ENCODE measurements around the gene TNFRSF1B.

The TNFRSF1B gene

GRCh38 chr1:12157366-12158231, 9.2 kb upstream of the TNFRSF1B start:
- no peak overlapping the region for H3K4me3 Mint-ChIP-seq
- intact Hi-C loops (cut with micrococcal nuclease), result no loop called here
- peaks cover 73% of the 10 kb centered on the region for H3K4me1 Mint-ChIP-seq (ENCODE audit: low read depth)

GRCh38 chr1:12158357-12159092, 8.3 kb upstream of the TNFRSF1B start:
- Mint-ChIP-seq H3K4me3 (no peak overlapping the region), H3K27me3 (no peaks in the 10 kb centered on the region), H3K9me3 (no peaks in the 10 kb centered on the region), H3K27ac (peak overlapping the region; percentile 76), H3K36me3 (ENCODE audit: low read depth) (no peaks in the 10 kb centered on the region), H3K4me1 (ENCODE audit: low read depth) (peaks cover 73% of the 10 kb centered on the region)
- intact Hi-C loops (cut with micrococcal nuclease), result no loop called here

More at GRCh38 chr1:12157366-12158231, 9.2 kb upstream of the TNFRSF1B start:
- H3K9me3 Mint-ChIP-seq, result no peaks in the 10 kb centered on the region
- H3K27me3 Mint-ChIP-seq, result no peaks in the 10 kb centered on the region
- no peaks in the 10 kb centered on the region for H3K36me3 Mint-ChIP-seq (ENCODE audit: low read depth)
- peak overlapping the region; percentile 76 for H3K27ac Mint-ChIP-seq

- Mint-ChIP-seq H3K27ac (peak overlapping the region; percentile 93), H3K4me3 (no peak overlapping the region), H3K36me3 (ENCODE audit: low read depth) (no peaks in the 10 kb centered on the region), H3K4me1 (ENCODE audit: low read depth) (peaks cover 81% of the 10 kb centered on the region), H3K27me3 (no peaks in the 10 kb centered on the region), H3K9me3 (no peaks in the 10 kb centered on the region)
- intact Hi-C loops (cut with micrococcal nuclease), result no loop called here
Measured at GRCh38 chr1:12159816-12160215, 7.0 kb upstream of the TNFRSF1B start.

GRCh38 chr1:12161324-12161661, 5.5 kb upstream of the TNFRSF1B start:
- H3K4me1 Mint-ChIP-seq (ENCODE audit: low read depth), result peaks cover 87% of the 10 kb centered on the region
- no peaks in the 10 kb centered on the region for H3K36me3 Mint-ChIP-seq (ENCODE audit: low read depth)
- H3K9me3 Mint-ChIP-seq, result no peaks in the 10 kb centered on the region
- no peaks in the 10 kb centered on the region for H3K27me3 Mint-ChIP-seq
- H3K4me3 Mint-ChIP-seq, result peak overlapping the region; percentile 23
- H3K27ac Mint-ChIP-seq, result peak overlapping the region; percentile 93
- intact Hi-C loops (cut with micrococcal nuclease), result no loop called here

- Mint-ChIP-seq H3K36me3 (ENCODE audit: low read depth) (no peaks in the 10 kb centered on the region), H3K4me1 (ENCODE audit: low read depth) (peaks cover 92% of the 10 kb centered on the region), H3K27me3 (no peaks in the 10 kb centered on the region), H3K9me3 (no peaks in the 10 kb centered on the region), H3K4me3 (peak overlapping the region; percentile 26), H3K27ac (peak overlapping the region; percentile 93)
- intact Hi-C loops (cut with micrococcal nuclease), result no loop called here
Measured at GRCh38 chr1:12161662-12162458, 4.9 kb upstream of the TNFRSF1B start.

GRCh38 chr1:12162459-12163137, 4.2 kb upstream of the TNFRSF1B start:
- Mint-ChIP-seq H3K4me3 (no peak overlapping the region), H3K27ac (peak overlapping the region; percentile 93), H3K27me3 (no peaks in the 10 kb centered on the region), H3K9me3 (no peaks in the 10 kb centered on the region), H3K36me3 (ENCODE audit: low read depth) (peaks cover 4% of the 10 kb centered on the region), H3K4me1 (ENCODE audit: low read depth) (peaks cover 88% of the 10 kb centered on the region)
- intact Hi-C loops (cut with micrococcal nuclease), result no loop called here

- Mint-ChIP-seq H3K4me3 (no peak overlapping the region), H3K9me3 (no peaks in the 10 kb centered on the region), H3K27me3 (no peaks in the 10 kb centered on the region), H3K27ac (peak overlapping the region; percentile 93), H3K36me3 (ENCODE audit: low read depth) (peaks cover 10% of the 10 kb centered on the region), H3K4me1 (ENCODE audit: low read depth) (peaks cover 88% of the 10 kb centered on the region)
- intact Hi-C loops (cut with micrococcal nuclease), result no loop called here
Measured at GRCh38 chr1:12163210-12163609, 3.6 kb upstream of the TNFRSF1B start.

GRCh38 chr1:12164210-12164609, 2.6 kb upstream of the TNFRSF1B start:
- Mint-ChIP-seq H3K9me3 (no peaks in the 10 kb centered on the region), H3K36me3 (ENCODE audit: low read depth) (peaks cover 20% of the 10 kb centered on the region), H3K4me3 (no peak overlapping the region), H3K27me3 (no peaks in the 10 kb centered on the region), H3K27ac (peak overlapping the region; percentile 93), H3K4me1 (ENCODE audit: low read depth) (peaks cover 90% of the 10 kb centered on the region)
- intact Hi-C loops (cut with micrococcal nuclease), result no loop called here

- H3K4me1 Mint-ChIP-seq (ENCODE audit: low read depth), result peaks cover 95% of the 10 kb centered on the region
- intact Hi-C loops (cut with micrococcal nuclease), result no loop called here
- H3K27me3 Mint-ChIP-seq, result no peaks in the 10 kb centered on the region
- no peaks in the 10 kb centered on the region for H3K9me3 Mint-ChIP-seq
- peaks cover 32% of the 10 kb centered on the region for H3K36me3 Mint-ChIP-seq (ENCODE audit: low read depth)
- no peak overlapping the region for H3K4me3 Mint-ChIP-seq
- no peak overlapping the region for H3K27ac Mint-ChIP-seq
Measured at GRCh38 chr1:12165342-12165741, 1.4 kb upstream of the TNFRSF1B start.

- intact Hi-C loops (cut with micrococcal nuclease), result loop anchor here (2.0 kb wide), 1 partner anchor 43 kb away; no protein-coding TSS in a partner anchor
- peak overlapping the region; percentile 100 for H3K4me3 Mint-ChIP-seq
Measured at GRCh38 chr1:12167493-12168429, 970 bp downstream of the TNFRSF1B start.

GRCh38 chr1:12168451-12169160, 1.8 kb downstream of the TNFRSF1B start:
- intact Hi-C loops (cut with micrococcal nuclease), result no loop called here
- H3K27ac Mint-ChIP-seq, result peak overlapping the region; percentile 93
- H3K4me3 Mint-ChIP-seq, result peak overlapping the region; percentile 100
- H3K9me3 Mint-ChIP-seq, result no peaks in the 10 kb centered on the region
- H3K4me1 Mint-ChIP-seq (ENCODE audit: low read depth), result peaks cover 94% of the 10 kb centered on the region
- no peaks in the 10 kb centered on the region for H3K27me3 Mint-ChIP-seq
- peaks cover 53% of the 10 kb centered on the region for H3K36me3 Mint-ChIP-seq (ENCODE audit: low read depth)

More at GRCh38 chr1:12167493-12168429, 970 bp downstream of the TNFRSF1B start:
- Mint-ChIP-seq H3K27me3 (no peaks in the 10 kb centered on the region), H3K36me3 (ENCODE audit: low read depth) (peaks cover 50% of the 10 kb centered on the region), H3K4me1 (ENCODE audit: low read depth) (peaks cover 94% of the 10 kb centered on the region), H3K27ac (peak overlapping the region; percentile 93), H3K9me3 (no peaks in the 10 kb centered on the region)

- H3K4me1 Mint-ChIP-seq (ENCODE audit: low read depth), result peaks cover 94% of the 10 kb centered on the region
- peaks cover 61% of the 10 kb centered on the region for H3K36me3 Mint-ChIP-seq (ENCODE audit: low read depth)
- H3K4me3 Mint-ChIP-seq, result peak overlapping the region; percentile 51
- no peaks in the 10 kb centered on the region for H3K27me3 Mint-ChIP-seq
- peak overlapping the region; percentile 78 for H3K27ac Mint-ChIP-seq
- intact Hi-C loops (cut with micrococcal nuclease), result no loop called here
- H3K9me3 Mint-ChIP-seq, result no peaks in the 10 kb centered on the region
Measured at GRCh38 chr1:12169442-12170135, 2.8 kb downstream of the TNFRSF1B start.

Data from dendritic cell treated with granulocyte-macrophage colony-stimulating factor and Interleukin-4, amounts not matched to agents 40 ng/mL and 50 ng/mL, for 4 days (primary cell).